GM12875 (cell line): ENCODE data around the gene TRABD2A.

Experiments used
- H3K4me3 ChIP-seq: one replicate; pipeline ENCODE4 v1.5.1; 2011; ENCODE audit warnings: low read depth, low read length, control low read depth
- TF ChIP-seq, protein P1 (sequence below): IDR thresholded peaks from 2 replicates; pipeline ENCODE4 v1.5.1; 2011; ENCODE audit warnings: low read depth, mild to moderate bottlenecking, control low read depth, inconsistent platforms, low read length, moderate library complexity, borderline replicate concordance; ENCODE audit not compliant: insufficient read depth

Gene TRABD2A

GRCh38 chr2:84836215-84836614 lies 44.7 kb downstream of the TRABD2A start:
- no peak overlapping the region for H3K4me3 ChIP-seq
- TF ChIP-seq, protein P1, sequence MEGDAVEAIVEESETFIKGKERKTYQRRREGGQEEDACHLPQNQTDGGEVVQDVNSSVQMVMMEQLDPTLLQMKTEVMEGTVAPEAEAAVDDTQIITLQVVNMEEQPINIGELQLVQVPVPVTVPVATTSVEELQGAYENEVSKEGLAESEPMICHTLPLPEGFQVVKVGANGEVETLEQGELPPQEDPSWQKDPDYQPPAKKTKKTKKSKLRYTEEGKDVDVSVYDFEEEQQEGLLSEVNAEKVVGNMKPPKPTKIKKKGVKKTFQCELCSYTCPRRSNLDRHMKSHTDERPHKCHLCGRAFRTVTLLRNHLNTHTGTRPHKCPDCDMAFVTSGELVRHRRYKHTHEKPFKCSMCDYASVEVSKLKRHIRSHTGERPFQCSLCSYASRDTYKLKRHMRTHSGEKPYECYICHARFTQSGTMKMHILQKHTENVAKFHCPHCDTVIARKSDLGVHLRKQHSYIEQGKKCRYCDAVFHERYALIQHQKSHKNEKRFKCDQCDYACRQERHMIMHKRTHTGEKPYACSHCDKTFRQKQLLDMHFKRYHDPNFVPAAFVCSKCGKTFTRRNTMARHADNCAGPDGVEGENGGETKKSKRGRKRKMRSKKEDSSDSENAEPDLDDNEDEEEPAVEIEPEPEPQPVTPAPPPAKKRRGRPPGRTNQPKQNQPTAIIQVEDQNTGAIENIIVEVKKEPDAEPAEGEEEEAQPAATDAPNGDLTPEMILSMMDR: no peak

GRCh38 chr2:84833481-84834150 lies 47.3 kb downstream of the TRABD2A start:
- TF ChIP-seq, protein P1: no peak
- H3K4me3 ChIP-seq: no peak overlapping the region

GRCh38 chr2:84832772-84833461 lies 48.0 kb downstream of the TRABD2A start:
- TF ChIP-seq, protein P1: no peak
- no peak overlapping the region for H3K4me3 ChIP-seq

DNA sequence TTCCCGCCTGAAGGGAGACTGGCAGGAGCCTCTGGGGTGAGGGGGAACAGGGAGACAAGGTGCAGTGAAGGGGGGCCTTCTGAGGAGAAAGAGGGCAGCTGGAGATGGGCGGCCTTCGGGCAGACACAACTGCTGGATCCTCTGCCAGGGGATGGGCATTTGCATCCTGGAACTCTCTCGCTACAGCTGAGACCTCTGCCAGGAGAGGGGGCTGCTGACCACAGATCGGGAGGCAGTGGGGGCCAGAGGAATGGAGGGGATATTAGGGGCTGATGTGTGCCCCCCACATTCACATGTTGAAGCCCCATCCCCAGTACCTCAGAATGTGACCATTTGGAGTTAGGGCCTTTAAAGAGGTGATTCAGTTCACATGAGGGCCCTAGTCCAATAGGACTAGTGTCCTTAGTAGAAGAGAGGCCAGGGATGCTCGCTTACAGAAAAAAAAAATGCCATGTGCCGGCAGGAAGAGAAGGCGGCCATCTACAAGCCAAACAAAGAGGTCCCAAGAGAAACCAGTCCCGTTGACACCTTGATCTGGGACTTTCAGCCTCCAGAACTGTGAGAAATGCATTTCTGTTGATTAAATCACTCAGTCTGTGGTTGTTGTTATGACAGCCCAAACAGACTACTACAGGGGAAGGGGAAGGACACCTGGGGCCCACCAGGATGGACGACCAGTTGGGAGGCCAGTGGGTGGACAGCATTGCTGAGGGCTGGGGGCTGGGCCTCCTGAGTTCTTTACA lies 50.0 kb downstream of the TRABD2A start:
- no peak overlapping the region for H3K4me3 ChIP-seq
- TF ChIP-seq, protein P1: no peak

DNA sequence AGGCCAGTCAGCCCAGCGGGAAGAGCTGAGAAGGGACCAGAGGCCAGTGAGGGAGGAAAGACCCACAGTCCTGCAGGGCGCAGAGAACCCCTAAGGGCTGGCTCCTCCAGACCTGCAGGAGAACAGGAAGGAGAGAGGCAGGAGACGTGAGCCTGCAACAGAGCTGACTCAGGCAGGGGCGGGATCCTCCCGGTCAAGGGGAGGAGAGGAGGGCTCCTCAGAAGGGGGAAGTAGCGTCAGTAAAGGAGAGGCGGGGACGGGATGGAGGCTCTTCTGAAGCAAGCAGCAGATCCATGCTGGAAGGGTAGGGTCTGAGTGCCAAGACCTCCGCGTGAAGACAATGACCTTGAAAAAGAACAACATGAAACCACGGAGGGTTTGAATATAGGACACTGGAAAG lies 50.8 kb downstream of the TRABD2A start:
- TF ChIP-seq, protein P1: no peak
- no peak overlapping the region for H3K4me3 ChIP-seq

DNA sequence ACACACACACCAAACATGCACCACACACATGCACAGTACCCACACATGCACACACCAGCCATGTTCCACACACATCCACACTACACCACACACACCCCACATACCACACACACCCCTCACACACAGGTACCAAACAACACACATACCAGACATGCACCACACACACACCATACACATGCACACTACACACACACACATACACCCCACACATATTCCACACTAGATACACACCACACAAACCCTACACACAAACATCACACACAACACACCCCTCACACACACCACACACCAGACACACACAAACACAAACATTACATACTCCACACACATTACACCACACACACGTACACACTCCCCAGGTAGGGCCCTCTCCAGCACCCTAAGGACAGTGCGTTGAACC lies 51.2 kb downstream of the TRABD2A start:
- H3K4me3 ChIP-seq: no peak overlapping the region
- TF ChIP-seq, protein P1: no peak
